ENCODE data around the gene PRICKLE3. TPM values are rescaled to one million over a fixed set of nuclear protein-coding genes. Genes with fewer than 3 reads are reported as not detected.

Gene PRICKLE3
- total and polyA plus RNA-seq, 12 donors, result 2.8 to 46.8 (median 12.0) TPM

- 2 to 52% (median 24%) methylated on average over 13 to 35 of the region's 35 CpGs for WGBS, 4 donors
- Histone ChIP-seq H3K36me3 (replicated peaks in 1 of 2) (no peaks in the 10 kb centered on the region), H3K4me1 (replicated peaks in 1 of 2) (peaks cover 6% of the 10 kb centered on the region in 2 donors), H3K27me3 (no peaks in the 10 kb centered on the region), H3K27ac (peak overlapping the region; percentile 86 to 92 (median 90)), H3K9me3 (replicated peaks in 1 of 3) (no peaks in the 10 kb centered on the region), H3K4me3 (peak overlapping the region in 1 of 4 donors; percentile 38)
- peak in 1 of 2 donors; percentile 53 for TF ChIP-seq POLR2A (IDR thresholded peaks at IDR 0.05)
- TF ChIP-seq, protein P1, sequence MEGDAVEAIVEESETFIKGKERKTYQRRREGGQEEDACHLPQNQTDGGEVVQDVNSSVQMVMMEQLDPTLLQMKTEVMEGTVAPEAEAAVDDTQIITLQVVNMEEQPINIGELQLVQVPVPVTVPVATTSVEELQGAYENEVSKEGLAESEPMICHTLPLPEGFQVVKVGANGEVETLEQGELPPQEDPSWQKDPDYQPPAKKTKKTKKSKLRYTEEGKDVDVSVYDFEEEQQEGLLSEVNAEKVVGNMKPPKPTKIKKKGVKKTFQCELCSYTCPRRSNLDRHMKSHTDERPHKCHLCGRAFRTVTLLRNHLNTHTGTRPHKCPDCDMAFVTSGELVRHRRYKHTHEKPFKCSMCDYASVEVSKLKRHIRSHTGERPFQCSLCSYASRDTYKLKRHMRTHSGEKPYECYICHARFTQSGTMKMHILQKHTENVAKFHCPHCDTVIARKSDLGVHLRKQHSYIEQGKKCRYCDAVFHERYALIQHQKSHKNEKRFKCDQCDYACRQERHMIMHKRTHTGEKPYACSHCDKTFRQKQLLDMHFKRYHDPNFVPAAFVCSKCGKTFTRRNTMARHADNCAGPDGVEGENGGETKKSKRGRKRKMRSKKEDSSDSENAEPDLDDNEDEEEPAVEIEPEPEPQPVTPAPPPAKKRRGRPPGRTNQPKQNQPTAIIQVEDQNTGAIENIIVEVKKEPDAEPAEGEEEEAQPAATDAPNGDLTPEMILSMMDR (IDR thresholded peaks at IDR 0.05), result no peak
- intact Hi-C loops (cut with DNase I), result no loop called here
- peak; percentile 50 to 78 (median 72) for DNase-seq
Measured at GRCh38 chrX:49166914-49167739, 19.0 kb downstream of the PRICKLE3 start.

DNA sequence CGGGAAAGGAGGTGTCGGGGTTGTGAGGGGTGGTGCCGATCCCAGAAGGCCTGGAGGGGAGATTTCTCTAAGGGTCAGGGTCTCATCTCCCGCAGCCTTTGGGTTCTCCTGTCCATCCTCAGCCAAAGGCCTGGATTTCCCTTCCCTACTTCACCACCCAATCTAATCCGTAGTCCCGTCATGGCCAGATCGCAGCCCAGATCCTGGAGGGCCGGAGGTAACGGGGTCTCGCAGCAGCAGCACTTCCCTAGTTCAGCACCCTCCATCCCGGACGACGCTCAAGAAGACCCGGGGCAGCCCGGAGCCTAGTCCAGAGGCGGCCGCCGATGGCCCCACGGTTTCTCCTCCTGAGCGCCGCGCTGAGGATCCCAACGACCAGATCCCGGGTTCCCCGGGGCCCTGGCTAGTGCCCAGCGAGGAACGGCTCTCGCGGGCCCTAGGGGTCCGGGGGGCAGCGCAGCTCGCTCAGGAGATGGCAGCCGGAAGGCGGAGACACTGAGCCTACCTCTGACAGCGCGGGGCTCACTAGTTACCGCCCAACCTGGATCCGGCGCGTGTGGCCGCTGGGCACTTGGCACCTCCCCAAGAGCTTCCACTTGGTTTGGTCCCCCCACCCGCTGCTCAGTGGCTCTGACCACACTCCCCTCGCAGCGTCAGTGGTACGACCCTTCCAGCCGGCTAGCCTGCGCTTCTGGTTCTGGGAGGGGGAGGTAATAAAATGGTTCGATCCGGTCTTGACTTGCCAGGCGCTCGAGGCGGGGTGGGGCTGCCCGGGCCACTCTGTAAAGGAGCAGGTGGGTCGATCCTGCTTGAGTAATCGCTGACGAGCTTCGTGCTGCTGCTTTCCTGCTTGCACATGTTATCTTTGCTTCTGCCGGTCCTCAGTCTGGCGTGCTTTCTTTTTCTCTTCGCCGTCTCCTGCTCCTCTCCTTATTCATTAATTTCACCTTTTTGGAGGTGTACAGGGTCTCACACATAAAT is 20.0 kb downstream of the PRICKLE3 start:
- Histone ChIP-seq H3K9me3 (replicated peaks in 1 of 3) (no peaks in the 10 kb centered on the region), H3K27ac (peak overlapping the region; percentile 86 to 92 (median 90)), H3K4me1 (replicated peaks in 1 of 2) (peaks cover 6% of the 10 kb centered on the region in 2 donors), H3K27me3 (no peaks in the 10 kb centered on the region), H3K36me3 (replicated peaks in 1 of 2) (no peaks in the 10 kb centered on the region), H3K4me3 (peak overlapping the region in 2 of 4 donors; percentile 8 to 38)
- intact Hi-C loops (cut with DNase I), result no loop called here
- TF ChIP-seq POLR2A (IDR thresholded peaks at IDR 0.05), result peak in 1 of 2 donors; percentile 48
- TF ChIP-seq, protein P1 (IDR thresholded peaks at IDR 0.05), result peak in 4 of 6 experiments; percentile 17 to 37 (median 20)
- DNase-seq, result peak; percentile 84 to 95 (median 91)
- WGBS, 4 donors, result 12 to 64% (median 28%) methylated on average over 7 to 61 of the region's 61 CpGs

DNA sequence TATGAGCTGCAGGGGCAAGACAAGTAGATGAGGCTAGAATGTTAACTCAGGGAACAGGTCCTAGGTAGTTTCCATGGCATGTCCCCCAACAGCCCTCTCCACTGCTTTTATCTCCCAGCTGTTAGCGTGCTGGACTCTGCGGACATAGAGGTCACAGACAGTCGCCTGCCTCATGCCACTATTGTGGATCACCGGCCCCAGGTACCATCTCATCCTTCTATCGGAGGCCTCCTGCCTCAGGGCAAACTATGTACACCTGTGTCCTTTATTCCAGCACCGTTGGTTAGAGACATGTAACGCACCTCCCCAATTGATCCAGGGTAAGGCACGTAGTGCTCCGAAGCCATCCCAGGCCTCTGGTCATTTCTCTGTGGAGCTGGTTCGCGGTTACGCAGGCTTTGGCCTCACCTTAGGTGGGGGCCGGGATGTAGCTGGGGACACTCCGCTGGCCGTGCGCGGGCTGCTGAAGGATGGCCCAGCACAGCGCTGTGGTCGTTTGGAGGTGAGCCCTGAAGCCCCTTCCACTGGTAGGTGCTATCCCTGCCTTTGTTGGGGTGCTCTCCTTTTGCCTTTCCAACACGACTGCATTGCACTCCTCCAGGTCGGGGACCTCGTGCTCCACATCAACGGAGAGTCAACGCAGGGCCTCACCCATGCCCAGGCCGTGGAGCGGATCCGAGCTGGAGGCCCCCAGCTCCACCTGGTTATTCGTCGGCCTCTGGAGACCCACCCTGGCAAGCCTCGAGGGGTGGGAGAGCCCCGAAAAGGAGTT is 21.4 kb downstream of the PRICKLE3 start:
- Histone ChIP-seq H3K9me3 (replicated peaks in 1 of 3) (no peaks in the 10 kb centered on the region), H3K27me3 (no peaks in the 10 kb centered on the region), H3K36me3 (replicated peaks in 1 of 2) (no peaks in the 10 kb centered on the region), H3K27ac (peak overlapping the region in 3 of 5 donors; percentile 80 to 97 (median 92)), H3K4me1 (replicated peaks in 1 of 2) (peaks cover 6% of the 10 kb centered on the region in 2 donors), H3K4me3 (no peak overlapping the region)
- DNase-seq, result no peak
- TF ChIP-seq, protein P1 (IDR thresholded peaks at IDR 0.05), result no peak
- TF ChIP-seq POLR2A (IDR thresholded peaks at IDR 0.05), result no peak
- intact Hi-C loops (cut with DNase I), result no loop called here
- 83 to 94% (median 87%) methylated on average over 6 to 31 of the region's 31 CpGs for WGBS, 4 donors

Data from adrenal gland (tissue), 12 donors.